ENCODE data around the gene THAP4.

DNA sequence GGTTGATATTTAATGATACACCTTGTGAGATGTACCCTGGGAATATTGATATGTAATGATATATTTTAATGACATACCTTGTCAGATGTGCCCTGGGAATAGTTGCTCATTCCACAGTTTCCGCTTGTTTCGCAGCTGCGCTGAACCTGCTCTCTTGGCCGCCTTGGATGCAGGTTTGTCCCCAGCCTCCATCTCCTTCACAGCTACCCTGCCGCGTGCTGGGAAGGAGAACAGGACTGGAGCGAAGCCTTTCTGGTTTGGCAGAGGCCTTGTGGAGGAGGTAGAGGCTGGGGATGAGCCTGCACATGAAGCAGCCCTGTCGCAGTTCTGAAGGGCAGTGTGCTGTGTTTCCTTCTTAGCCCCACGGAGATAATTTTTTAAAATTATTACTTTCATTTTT lies 15.2 kb upstream of the THAP4 start:
- TF ChIP-seq CTCF (conservative IDR thresholded peaks at IDR 0.05) (no peak), EZH2 (IDR thresholded peaks at IDR 0.05; ENCODE audit: low read depth) (no peak)

Measured in PC-9 (cell line).